ENCODE measurements around the gene PLCB3. TPM values are rescaled to one million over a fixed set of nuclear protein-coding genes. Genes with fewer than 3 reads are reported as not detected.

The PLCB3 gene
- total and polyA plus RNA-seq, 8 donors: 5.7 to 13.1 (median 6.9) TPM

- Histone ChIP-seq H3K4me3 (peak overlapping the region in 1 of 4 donors; percentile 40), H3K27ac (peak overlapping the region in 3 of 4 donors; percentile 22 to 75 (median 68)), H3K27me3 (no peaks in the 10 kb centered on the region), H3K36me3 (peaks cover 0 to 10% (median 9%) of the 10 kb centered on the region in 3 donors), H3K9me3 (no peaks in the 10 kb centered on the region), H3K4me1 (peaks cover 0 to 3% (median 0%) of the 10 kb centered on the region in 3 donors)
- DNase-seq (peak in 2 of 6 donors; percentile 13 to 58), ATAC-seq (no peak), FAIRE-seq (no peak)
- no peak for TF ChIP-seq CTCF (IDR thresholded peaks at IDR 0.05)
- intact Hi-C loops (cut with DNase I): loop anchor here in 2 of 3 donors (5.0 to 10.0 kb wide), 3 partner anchors 54 to 87 kb away; partner anchors contain the start of gene KCNK4 (in 2 of the 2)
- WGBS, 2 donors: 89 to 91% methylated on average over 23 of the region's 23 CpGs
Observed at GRCh38 chr11:64208086-64208795, 43.1 kb upstream of the PLCB3 start.

GRCh38 chr11:64208796-64209562 is 42.4 kb upstream of the PLCB3 start:
- peaks cover 0 to 2% (median 2%) of the 10 kb centered on the region in 3 donors for H3K36me3 ChIP-seq
- H3K27ac ChIP-seq: no peak overlapping the region
- H3K9me3 ChIP-seq: no peaks in the 10 kb centered on the region
- no peak overlapping the region for H3K4me3 ChIP-seq
- H3K27me3 ChIP-seq: no peaks in the 10 kb centered on the region
- peaks cover 0 to 3% (median 0%) of the 10 kb centered on the region in 3 donors for H3K4me1 ChIP-seq
- DNase-seq (peak in 2 of 6 donors; percentile 14 to 63), ATAC-seq (no peak), FAIRE-seq (no peak)
- intact Hi-C loops (cut with DNase I): loop anchor here in 2 of 3 donors (5.0 to 10.0 kb wide), 3 partner anchors 53 to 86 kb away; partner anchors contain the start of gene KCNK4 (in 2 of the 2)
- 88% methylated on average over 18 of the region's 18 CpGs for WGBS, 2 donors
- no peak for TF ChIP-seq CTCF (IDR thresholded peaks at IDR 0.05)

GRCh38 chr11:64209563-64209843 is 41.8 kb upstream of the PLCB3 start:
- Histone ChIP-seq H3K36me3 (no peaks in the 10 kb centered on the region), H3K27ac (no peak overlapping the region), H3K27me3 (no peaks in the 10 kb centered on the region), H3K4me1 (no peaks in the 10 kb centered on the region), H3K9me3 (no peaks in the 10 kb centered on the region), H3K4me3 (no peak overlapping the region)
- TF ChIP-seq CTCF (IDR thresholded peaks at IDR 0.05): no peak
- WGBS, 2 donors: 94 to 97% methylated on average over 6 to 8 of the region's 8 CpGs
- intact Hi-C loops (cut with DNase I): loop anchor here in 2 of 3 donors (5.0 to 10.0 kb wide), 3 partner anchors 53 to 85 kb away; partner anchors contain the start of gene KCNK4 (in 2 of the 2)
- no peak for ATAC-seq
- FAIRE-seq: no peak
- DNase-seq: peak in 1 of 6 donors; percentile 20

GRCh38 chr11:64210301-64211020 is 40.9 kb upstream of the PLCB3 start:
- ATAC-seq (no peak), DNase-seq (peak in 2 of 6 donors; percentile 16 to 66), FAIRE-seq (no peak)
- intact Hi-C loops (cut with DNase I): no loop called here
- no peaks in the 10 kb centered on the region for H3K36me3 ChIP-seq
- no peaks in the 10 kb centered on the region for H3K27me3 ChIP-seq
- no peak overlapping the region for H3K27ac ChIP-seq
- H3K4me1 ChIP-seq: no peaks in the 10 kb centered on the region
- 94% methylated on average over 21 to 24 of the region's 24 CpGs for WGBS, 2 donors
- no peaks in the 10 kb centered on the region for H3K9me3 ChIP-seq
- H3K4me3 ChIP-seq: no peak overlapping the region
- no peak for TF ChIP-seq CTCF (IDR thresholded peaks at IDR 0.05)
